IPS-20b (cell line): ENCODE data around the gene CLDN4.
"Not testable (repeated sequence)": the region's sequence is repeated elsewhere in the genome, so short reads cannot be mapped to it uniquely, and the experiment has no call there.

ENCODE experiments used
- H3K27ac ChIP-seq: one replicate; pipeline ENCODE4 v1.5.1; 2013; ENCODE audit warnings: low read length
- H3K27me3 ChIP-seq: 2 replicates; pipeline ENCODE4 v1.6.1; 2013; ENCODE audit warnings: mild to moderate bottlenecking, low read length, inconsistent platforms; ENCODE audit not compliant: insufficient read depth
- H3K36me3 ChIP-seq: 2 replicates; pipeline ENCODE4 v1.6.1; 2013; ENCODE audit warnings: low read depth, mild to moderate bottlenecking, inconsistent platforms, low read length, moderate library complexity; ENCODE audit not compliant: insufficient read depth
- H3K4me1 ChIP-seq: 2 replicates; pipeline ENCODE4 v1.6.1; 2013; ENCODE audit warnings: mild to moderate bottlenecking, control low read depth, inconsistent platforms, low read length, moderate library complexity; ENCODE audit not compliant: insufficient read depth
- H3K4me3 ChIP-seq: 2 replicates; pipeline ENCODE4 v1.5.1; 2013; ENCODE audit warnings: mild to moderate bottlenecking, low read length, inconsistent platforms
- H3K9ac ChIP-seq: 2 replicates; pipeline ENCODE4 v1.6.1; 2013; ENCODE audit warnings: low read depth, mild to moderate bottlenecking, inconsistent platforms, low read length, moderate library complexity
- H3K9me3 ChIP-seq: 2 replicates; pipeline ENCODE4 v1.6.1; 2013; ENCODE audit warnings: mild to moderate bottlenecking, low read depth, low read length, inconsistent platforms; ENCODE audit not compliant: insufficient read depth

Gene CLDN4

DNA sequence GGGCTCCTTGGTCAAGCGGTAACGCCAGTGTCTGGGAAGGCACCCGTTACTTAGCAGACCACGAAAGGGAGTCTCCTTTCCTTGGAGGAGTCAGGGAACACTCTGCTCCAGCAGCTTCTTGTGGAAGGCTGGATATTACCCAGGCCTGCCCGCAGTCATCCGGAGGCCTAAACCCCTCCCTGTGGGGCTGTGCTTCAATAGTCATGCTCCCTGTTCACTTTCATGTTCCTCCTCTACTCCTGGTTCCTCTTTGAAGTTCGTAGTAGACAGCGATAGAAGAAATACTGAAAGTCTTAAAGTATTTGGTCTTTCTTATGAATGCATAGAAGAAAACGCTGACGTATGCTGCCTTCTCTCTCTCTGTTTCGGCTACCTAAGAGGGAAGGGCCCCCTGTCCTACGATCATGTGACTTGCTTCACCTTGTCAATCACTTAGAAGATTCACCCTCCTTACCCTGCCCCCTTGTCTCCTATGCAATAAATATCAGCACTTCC lies 15.0 kb downstream of the CLDN4 start:
- H3K4me3 ChIP-seq, H3K9ac ChIP-seq, H3K27ac ChIP-seq, H3K9me3 ChIP-seq, H3K4me1 ChIP-seq, H3K27me3 ChIP-seq, H3K36me3 ChIP-seq: not testable (repeated sequence)

DNA sequence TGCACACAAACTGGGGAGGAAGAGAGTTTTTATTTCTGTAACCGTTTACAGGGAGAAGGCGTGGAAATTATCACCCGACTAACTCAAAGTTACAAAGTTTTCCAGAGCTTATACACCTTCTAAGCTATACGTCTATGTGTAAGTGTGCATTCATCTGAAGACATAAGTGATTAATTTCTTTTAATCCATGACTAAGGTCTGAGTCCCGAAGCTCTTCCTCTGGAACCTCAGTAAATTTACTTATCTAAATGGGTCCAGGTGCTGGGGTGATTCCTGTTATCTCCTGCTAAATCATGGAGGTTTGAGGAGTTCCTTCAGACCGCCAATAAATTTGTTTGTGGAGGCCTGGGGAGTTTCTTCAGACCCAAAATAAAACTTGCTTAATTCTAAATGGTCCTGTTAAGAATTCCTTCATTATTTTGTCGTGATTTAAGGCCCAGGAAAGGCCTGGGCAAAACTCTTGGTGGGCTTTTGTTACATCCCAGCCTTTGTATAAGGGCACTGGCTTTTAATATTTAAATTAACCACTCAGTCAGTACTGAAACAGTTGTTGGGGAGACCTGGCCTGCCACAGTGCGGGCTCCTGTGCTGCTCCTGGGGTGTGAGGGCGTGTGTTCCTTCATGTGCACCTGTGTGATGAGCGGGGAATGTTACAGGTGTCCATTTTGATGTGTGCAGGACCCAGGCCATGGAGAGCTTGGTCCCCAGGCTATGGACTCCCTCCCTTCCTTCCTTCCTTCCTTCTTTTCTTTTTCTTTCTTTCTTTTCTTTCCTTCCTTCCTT lies 17.3 kb downstream of the CLDN4 start:
- Histone ChIP-seq H3K4me1 (no peaks in the 10 kb centered on the region; the same call in 1 of the 2 replicates), H3K9ac (no peak overlapping the region), H3K27me3 (no peaks in the 10 kb centered on the region), H3K9me3 (peaks cover 7% of the 10 kb centered on the region; the same call in 1 of the 2 replicates), H3K27ac (no peak overlapping the region), H3K4me3 (no peak overlapping the region), H3K36me3 (no peaks in the 10 kb centered on the region)

DNA sequence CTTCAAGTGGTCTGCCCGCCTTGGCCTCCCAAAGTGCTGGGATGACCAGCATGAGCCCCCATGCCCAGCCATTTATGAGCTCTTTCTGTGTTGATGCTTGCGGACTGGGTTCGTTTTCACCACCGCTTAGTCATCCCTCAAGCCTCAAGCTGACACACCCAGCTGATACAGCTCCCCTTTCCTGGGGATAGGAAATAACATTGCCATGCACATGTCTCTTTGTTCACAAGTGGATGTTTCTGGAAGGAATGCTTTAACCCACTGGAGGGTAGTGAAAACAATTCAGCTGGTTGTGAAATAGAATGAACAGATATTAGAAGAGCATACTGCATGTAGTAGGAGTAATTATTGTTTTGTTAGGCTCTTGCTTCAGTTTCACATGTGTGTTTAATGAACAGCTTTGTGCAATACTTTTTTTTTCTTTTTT lies 20.0 kb downstream of the CLDN4 start:
- no peak overlapping the region for H3K4me3 ChIP-seq
- no peak overlapping the region for H3K27ac ChIP-seq
- H3K36me3 ChIP-seq = no peaks in the 10 kb centered on the region
- H3K27me3 ChIP-seq = peaks cover 10% of the 10 kb centered on the region; the same call in 1 of the 2 replicates
- H3K9ac ChIP-seq = no peak overlapping the region
- no peaks in the 10 kb centered on the region; the same call in 1 of the 2 replicates for H3K4me1 ChIP-seq
- peaks cover 7% of the 10 kb centered on the region; the same call in 1 of the 2 replicates for H3K9me3 ChIP-seq

DNA sequence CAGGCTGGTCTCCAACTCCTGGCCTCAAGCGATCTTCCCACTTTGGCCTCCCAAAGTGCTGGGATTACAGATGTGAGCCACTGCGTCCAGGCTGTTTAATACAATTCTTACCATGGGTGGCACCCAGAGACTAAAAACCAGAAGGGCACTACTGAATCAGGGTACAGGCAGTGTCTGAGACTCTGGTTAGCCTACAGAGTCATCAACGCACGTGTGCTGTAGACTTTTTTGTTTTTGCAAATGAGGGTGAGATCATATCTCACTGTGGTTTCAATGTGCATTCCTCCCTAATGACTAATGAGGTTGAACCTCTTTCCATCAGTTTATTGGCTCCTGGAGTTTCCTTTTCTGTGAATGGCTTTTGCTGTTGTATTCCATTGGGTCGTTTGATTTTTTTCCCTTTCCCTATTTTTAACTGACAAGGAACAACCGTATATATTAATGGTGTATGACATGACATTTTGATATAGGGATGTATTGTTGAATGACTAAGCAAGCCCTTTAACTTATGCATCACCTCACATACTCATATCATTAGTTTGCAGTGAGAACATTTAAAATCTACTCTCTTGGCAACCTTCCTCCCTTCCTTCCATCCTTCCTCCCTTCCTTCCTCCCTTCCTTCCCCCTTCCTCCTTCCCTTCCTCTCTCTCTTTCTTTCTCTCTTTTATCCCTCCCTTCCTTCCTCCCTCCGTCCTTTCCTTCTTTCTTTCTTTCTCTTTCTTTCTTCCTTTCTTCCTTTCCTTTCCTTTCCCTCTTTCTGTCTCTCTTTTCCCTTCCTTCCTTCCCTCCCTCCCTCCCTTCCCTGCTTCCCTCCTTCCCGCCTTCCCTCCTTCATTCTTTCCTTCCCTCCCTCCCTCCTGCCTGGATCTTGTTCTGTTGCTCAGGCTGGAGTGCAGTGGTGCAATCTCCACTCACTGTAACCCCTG lies 20.9 kb downstream of the CLDN4 start:
- peaks cover 7% of the 10 kb centered on the region; the same call in 1 of the 2 replicates for H3K9me3 ChIP-seq
- H3K4me3 ChIP-seq = no peak overlapping the region
- no peak overlapping the region for H3K9ac ChIP-seq
- H3K4me1 ChIP-seq = no peaks in the 10 kb centered on the region; the same call in 1 of the 2 replicates
- H3K36me3 ChIP-seq = no peaks in the 10 kb centered on the region
- no peak overlapping the region for H3K27ac ChIP-seq
- H3K27me3 ChIP-seq = peaks cover 10% of the 10 kb centered on the region; the same call in 1 of the 2 replicates

DNA sequence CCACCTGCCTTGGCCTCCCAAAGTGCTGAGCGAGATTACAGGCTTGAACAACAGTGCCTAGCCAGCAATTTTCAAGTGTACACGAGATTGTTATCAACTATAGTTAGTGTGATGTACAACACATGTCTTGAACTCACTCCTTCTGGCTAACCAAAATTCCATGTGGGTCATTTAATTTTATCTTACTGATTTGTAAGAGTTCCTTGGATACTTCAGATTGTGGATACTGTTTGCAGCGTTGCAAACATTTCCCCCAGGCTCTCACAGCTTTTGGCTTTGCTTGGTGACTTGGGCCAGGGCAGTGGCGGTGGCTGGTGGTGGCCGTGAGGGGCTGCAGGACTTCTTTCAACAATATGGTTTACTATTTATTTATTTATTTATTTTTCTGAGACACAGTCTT lies 21.7 kb downstream of the CLDN4 start:
- Histone ChIP-seq H3K9me3 (peaks cover 6% of the 10 kb centered on the region; the same call in 1 of the 2 replicates), H3K36me3 (no peaks in the 10 kb centered on the region), H3K27ac (no peak overlapping the region), H3K4me1 (no peaks in the 10 kb centered on the region; the same call in 1 of the 2 replicates), H3K27me3 (peaks cover 10% of the 10 kb centered on the region; the same call in 1 of the 2 replicates), H3K9ac (no peak overlapping the region), H3K4me3 (no peak overlapping the region)

DNA sequence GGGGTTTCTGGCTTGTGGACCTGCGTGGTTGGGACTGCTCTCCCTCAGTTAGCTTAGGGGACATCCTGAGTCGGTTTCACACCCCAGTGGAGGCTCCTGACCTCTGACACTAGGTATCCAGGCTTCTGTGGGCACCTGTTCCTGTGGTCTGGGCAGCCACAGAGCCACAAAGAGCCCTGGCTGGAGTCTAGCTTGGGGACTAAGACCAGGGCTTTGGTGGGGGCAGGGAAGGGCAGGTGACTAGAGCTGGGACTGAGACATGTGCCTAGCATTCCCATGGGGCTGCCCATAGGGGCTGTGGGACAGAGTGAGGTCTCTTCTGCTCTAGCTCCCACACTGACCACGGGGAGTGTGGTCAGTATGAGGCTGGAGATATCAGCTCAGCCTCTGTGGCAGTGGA lies 26.1 kb downstream of the CLDN4 start:
- Histone ChIP-seq H3K36me3 (no peaks in the 10 kb centered on the region), H3K4me1 (no peaks in the 10 kb centered on the region), H3K9me3 (no peaks in the 10 kb centered on the region), H3K27me3 (peaks cover 10% of the 10 kb centered on the region; the same call in 1 of the 2 replicates), H3K27ac (no peak overlapping the region), H3K4me3 (no peak overlapping the region), H3K9ac (no peak overlapping the region)

DNA sequence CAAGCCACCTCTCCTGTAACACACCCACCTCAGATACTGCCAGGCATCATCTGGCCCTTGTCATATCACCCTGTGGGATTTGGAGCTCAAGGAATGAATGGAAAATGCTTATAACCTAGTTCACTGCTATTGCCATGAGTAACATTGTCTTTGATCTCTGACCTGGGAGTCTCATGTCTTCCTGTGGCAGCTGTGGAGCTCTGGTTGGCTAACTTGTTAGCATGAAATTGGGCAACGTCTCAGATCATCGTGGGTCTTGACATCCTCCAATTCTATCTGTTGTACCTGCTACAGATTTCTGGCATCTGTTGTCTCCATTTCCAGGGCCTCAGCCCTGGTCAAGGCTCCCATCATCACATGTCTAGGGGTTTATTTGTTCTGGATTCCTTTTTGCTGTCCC lies 28.0 kb downstream of the CLDN4 start:
- Histone ChIP-seq H3K27me3 (peaks cover 10% of the 10 kb centered on the region; the same call in 1 of the 2 replicates), H3K9me3 (no peaks in the 10 kb centered on the region), H3K9ac (no peak overlapping the region), H3K27ac (no peak overlapping the region), H3K36me3 (no peaks in the 10 kb centered on the region), H3K4me3 (no peak overlapping the region), H3K4me1 (no peaks in the 10 kb centered on the region)

DNA sequence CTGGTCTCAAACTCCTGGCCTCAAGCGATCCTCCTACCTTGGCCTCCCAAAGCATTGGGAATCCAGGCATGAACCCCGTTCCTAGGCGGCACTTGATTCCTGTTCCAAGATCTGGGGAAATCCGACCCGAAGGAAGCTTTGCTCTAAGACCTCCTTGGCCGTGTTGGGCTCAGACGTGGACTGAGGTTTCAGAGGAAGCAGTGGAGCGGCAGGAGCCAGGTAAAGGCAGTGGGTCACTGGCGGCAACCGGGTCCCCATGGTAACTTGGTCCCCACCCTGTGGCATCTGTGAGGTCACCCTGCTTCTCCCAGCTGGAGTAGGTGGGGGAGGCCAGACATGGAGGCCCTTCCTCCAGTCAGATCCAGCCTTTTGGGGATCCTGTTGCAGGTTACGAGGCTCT lies 30.1 kb downstream of the CLDN4 start, which contains the start of gene TMEM270:
TSS of gene TMEM270 (plus strand) at position 301 of the 400 bp plus-strand sequence. CDS start at position 337, 36 bp downstream.
- no peaks in the 10 kb centered on the region for H3K9me3 ChIP-seq
- no peak within 1 kb of the TSS for H3K9ac ChIP-seq
- no peak within 1 kb of the TSS for H3K27ac ChIP-seq
- no peaks in the 10 kb centered on the region for H3K4me1 ChIP-seq
- no peak within 1 kb of the TSS for H3K4me3 ChIP-seq
- no peaks in the 10 kb centered on the region for H3K27me3 ChIP-seq
- no peaks in the 10 kb centered on the region for H3K36me3 ChIP-seq

DNA sequence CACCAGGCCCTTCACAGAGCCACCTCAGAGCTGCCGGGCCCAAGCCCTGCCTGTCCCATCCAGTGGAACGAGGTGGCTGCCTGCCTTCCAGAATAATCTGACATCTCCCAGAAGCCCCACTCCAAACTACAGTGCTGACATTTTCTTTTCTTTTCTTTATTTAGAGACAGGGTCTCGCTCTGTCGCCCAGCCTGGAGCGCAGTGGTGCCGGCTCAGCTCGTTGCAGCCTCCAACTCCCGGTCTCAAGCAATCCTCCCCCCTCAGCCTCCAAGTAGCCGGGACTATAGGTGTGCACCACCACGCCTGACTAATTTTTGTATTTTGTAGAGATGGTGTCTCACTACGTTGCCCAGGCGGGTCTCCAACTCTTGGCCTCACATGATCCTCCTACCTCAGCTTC lies 30.5 kb downstream of the CLDN4 start:
- Histone ChIP-seq H3K27me3 (no peaks in the 10 kb centered on the region), H3K9me3 (no peaks in the 10 kb centered on the region), H3K9ac (no peak overlapping the region), H3K27ac (no peak overlapping the region), H3K36me3 (no peaks in the 10 kb centered on the region), H3K4me3 (no peak overlapping the region), H3K4me1 (no peaks in the 10 kb centered on the region)

DNA sequence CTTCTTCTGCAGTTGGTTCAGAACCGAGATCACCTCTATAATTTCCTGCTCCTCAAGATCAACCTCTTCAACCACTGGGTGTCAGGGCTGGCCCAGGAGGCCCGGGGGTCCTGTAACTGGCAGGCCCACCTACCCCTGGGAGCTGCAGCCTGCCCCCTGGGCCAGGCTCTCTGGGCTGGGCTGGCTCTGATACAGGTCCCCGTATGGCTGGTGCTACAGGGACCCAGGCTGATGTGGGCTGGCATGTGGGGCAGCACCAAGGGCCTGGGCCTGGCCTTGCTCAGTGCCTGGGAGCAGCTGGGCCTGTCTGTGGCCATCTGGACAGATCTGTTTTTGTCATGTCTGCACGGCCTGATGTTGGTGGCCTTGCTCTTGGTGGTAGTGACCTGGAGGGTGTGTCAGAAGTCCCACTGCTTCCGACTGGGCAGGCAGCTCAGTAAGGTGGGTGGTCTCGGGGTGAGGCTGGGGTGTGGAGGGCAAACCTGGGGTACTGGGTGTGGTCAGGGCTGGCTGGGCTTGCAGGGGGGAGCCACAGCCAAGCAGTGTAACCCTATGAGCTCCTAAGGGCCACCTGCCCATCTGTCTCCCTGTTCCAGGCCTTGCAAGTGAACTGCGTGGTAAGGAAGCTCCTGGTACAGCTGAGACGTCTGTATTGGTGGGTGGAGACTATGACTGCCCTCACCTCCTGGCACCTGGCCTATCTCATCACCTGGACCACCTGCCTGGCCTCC lies 34.4 kb downstream of the CLDN4 start:
- Histone ChIP-seq H3K9me3 (no peaks in the 10 kb centered on the region), H3K4me3 (no peak overlapping the region), H3K27ac (no peak overlapping the region), H3K27me3 (no peaks in the 10 kb centered on the region), H3K36me3 (no peaks in the 10 kb centered on the region), H3K9ac (no peak overlapping the region), H3K4me1 (peaks cover 4% of the 10 kb centered on the region; the same call in 1 of the 2 replicates)
